ENCODE data around the gene APOL1. TPM values are rescaled to one million over a fixed set of nuclear protein-coding genes. Genes with fewer than 3 reads are reported as not detected.
"Not testable (repeated sequence)": the region's sequence is repeated elsewhere in the genome, so short reads cannot be mapped to it uniquely, and the experiment has no call there.

APOL1 gene
- total and polyA plus RNA-seq, 2 donors (not counting 1 experiment from before 2014, with no cell fraction given), result 3.3 to 11.2 TPM

- ATAC-seq (ENCODE audit: low read depth) (no peak), DNase-seq (no peak)
- peaks cover 11% of the 10 kb centered on the region for H3K4me1 Mint-ChIP-seq
- H3K27me3 ChIP-seq (replicated peaks in 1 of 4; ENCODE audit: control extremely low read depth in 1 of 4, control insufficient read depth in 3 of 4, insufficient read depth in 4 of 4, low read length in 3 of 4), result no peaks in the 10 kb centered on the region
- H2AFZ ChIP-seq (ENCODE audit: insufficient read depth, low read depth, low read length, poor library complexity, severe bottlenecking), result no peak overlapping the region
- no peak overlapping the region for H3K4me2 ChIP-seq (replicated peaks; ENCODE audit: low read depth, low read length, poor library complexity, severe bottlenecking)
- ChIA-PET CTCF (interaction anchor here (1.3 kb wide), 1 partner anchor 9 kb away, joined by 6 read pairs; the partner anchor contains the start of gene APOL2), POLR2A (no interaction called here)
- H3K27me3 Mint-ChIP-seq, result peaks cover 3% of the 10 kb centered on the region
- no peak overlapping the region for H3K4me3 ChIP-seq (ENCODE audit: control extremely low read depth in 1 of 5, extremely low read depth in 1 of 5, insufficient read depth in 1 of 5, low read depth in 2 of 5, low read length in 4 of 5)
- H3K9ac ChIP-seq (ENCODE audit: low read length), result no peak overlapping the region
- H3K9me3 ChIP-seq (ENCODE audit: control extremely low read depth in 1 of 3, control insufficient read depth in 2 of 3, insufficient read depth in 1 of 3, low read length in 2 of 3), result peaks cover 0 to 8% (median 3%) of the 10 kb centered on the region in 3 donors
- H4K20me1 ChIP-seq (ENCODE audit: control insufficient read depth, insufficient read depth, low read length, poor library complexity, severe bottlenecking), result no peaks in the 10 kb centered on the region
- H3K27ac Mint-ChIP-seq, result no peak overlapping the region
- H3K36me3 ChIP-seq (replicated peaks in 1 of 2; ENCODE audit: control extremely low read depth in 1 of 2, control insufficient read depth in 1 of 2, extremely low read depth in 1 of 2, insufficient read depth in 2 of 2, low read length in 1 of 2), result no peaks in the 10 kb centered on the region
- peaks cover 4 to 5% of the 10 kb centered on the region in 2 donors for H3K4me1 ChIP-seq (ENCODE audit: control insufficient read depth in 2 of 2, insufficient read depth in 2 of 2, low read length in 2 of 2)
- TF ChIP-seq EZH2 (IDR thresholded peaks at IDR 0.05; ENCODE audit: borderline replicate concordance, insufficient read depth, low read depth, low read length, poor library complexity, severe bottlenecking), result no peak
- TF ChIP-seq CTCF (IDR thresholded peaks at IDR 0.05), result no peak
- intact Hi-C loops (cut with micrococcal nuclease), result no loop called here
- peaks cover 3% of the 10 kb centered on the region for H3K9me3 Mint-ChIP-seq (ENCODE audit: insufficient read depth)
- 100% methylated on average over 2 of the region's 5 CpGs for WGBS (ENCODE audit: insufficient coverage)
- H3K4me3 Mint-ChIP-seq, result no peak overlapping the region
- H3K79me2 ChIP-seq (ENCODE audit: control insufficient read depth, insufficient read depth, low read length), result peaks cover 4% of the 10 kb centered on the region
- H3K27ac ChIP-seq (ENCODE audit: low read length in 2 of 2), result no peak overlapping the region
Measured at GRCh38 chr22:36247955-36248354, 5.0 kb upstream of the APOL1 start.

GRCh38 chr22:36249160-36249559 is 3.8 kb upstream of the APOL1 start:
- TF ChIP-seq CTCF (IDR thresholded peaks at IDR 0.05), result no peak
- H3K4me3 Mint-ChIP-seq, result no peak overlapping the region
- H3K27ac Mint-ChIP-seq, result no peak overlapping the region
- H3K36me3 ChIP-seq (replicated peaks in 1 of 2; ENCODE audit: control extremely low read depth in 1 of 2, control insufficient read depth in 1 of 2, extremely low read depth in 1 of 2, insufficient read depth in 2 of 2, low read length in 1 of 2), result no peaks in the 10 kb centered on the region
- H3K4me3 ChIP-seq (ENCODE audit: control extremely low read depth in 1 of 5, extremely low read depth in 1 of 5, insufficient read depth in 1 of 5, low read depth in 2 of 5, low read length in 4 of 5), result no peak overlapping the region
- peaks cover 13% of the 10 kb centered on the region for H3K79me2 ChIP-seq (ENCODE audit: control insufficient read depth, insufficient read depth, low read length)
- H3K27ac ChIP-seq (ENCODE audit: low read length in 2 of 2), result no peak overlapping the region
- ATAC-seq (ENCODE audit: low read depth), result no peak
- no peaks in the 10 kb centered on the region for H3K27me3 ChIP-seq (replicated peaks in 1 of 4; ENCODE audit: control extremely low read depth in 1 of 4, control insufficient read depth in 3 of 4, insufficient read depth in 4 of 4, low read length in 3 of 4)
- CTCF ChIA-PET, result interaction anchor here (1.3 kb wide), 1 partner anchor 10 kb away, joined by 6 read pairs; the partner anchor contains the start of gene APOL2
- peaks cover 0 to 8% (median 0%) of the 10 kb centered on the region in 3 donors for H3K9me3 ChIP-seq (ENCODE audit: control extremely low read depth in 1 of 3, control insufficient read depth in 2 of 3, insufficient read depth in 1 of 3, low read length in 2 of 3)
- DNase-seq, result no peak
- H3K4me1 ChIP-seq (ENCODE audit: control insufficient read depth in 2 of 2, insufficient read depth in 2 of 2, low read length in 2 of 2), result peaks cover 11 to 16% of the 10 kb centered on the region in 2 donors
- no peak overlapping the region for H3K4me2 ChIP-seq (replicated peaks; ENCODE audit: low read depth, low read length, poor library complexity, severe bottlenecking)
- no peak overlapping the region for H2AFZ ChIP-seq (ENCODE audit: insufficient read depth, low read depth, low read length, poor library complexity, severe bottlenecking)
- WGBS (ENCODE audit: insufficient coverage), result no CpG with 5 or more reads among the region's 2 CpGs
- peaks cover 3% of the 10 kb centered on the region for H3K9me3 Mint-ChIP-seq (ENCODE audit: insufficient read depth)
- peaks cover 23% of the 10 kb centered on the region for H3K4me1 Mint-ChIP-seq
- peaks cover 3% of the 10 kb centered on the region for H3K27me3 Mint-ChIP-seq
- no peak overlapping the region for H3K9ac ChIP-seq (ENCODE audit: low read length)
- intact Hi-C loops (cut with micrococcal nuclease), result no loop called here
- POLR2A ChIA-PET, result no interaction called here
- no peaks in the 10 kb centered on the region for H4K20me1 ChIP-seq (ENCODE audit: control insufficient read depth, insufficient read depth, low read length, poor library complexity, severe bottlenecking)

GRCh38 chr22:36250292-36250960 is 2.5 kb upstream of the APOL1 start:
- DNase-seq; intact Hi-C loops (cut with micrococcal nuclease); H3K27me3 ChIP-seq (replicated peaks in 1 of 4; ENCODE audit: control extremely low read depth in 1 of 4, control insufficient read depth in 3 of 4, insufficient read depth in 4 of 4, low read length in 3 of 4); H3K9me3 Mint-ChIP-seq (ENCODE audit: insufficient read depth); H3K27me3 Mint-ChIP-seq; H3K4me2 ChIP-seq (replicated peaks; ENCODE audit: low read depth, low read length, poor library complexity, severe bottlenecking); ATAC-seq (ENCODE audit: low read depth); H4K20me1 ChIP-seq (ENCODE audit: control insufficient read depth, insufficient read depth, low read length, poor library complexity, severe bottlenecking); H3K9ac ChIP-seq (ENCODE audit: low read length); H3K27ac ChIP-seq (ENCODE audit: low read length in 2 of 2); H3K4me3 Mint-ChIP-seq; H3K36me3 ChIP-seq (replicated peaks in 1 of 2; ENCODE audit: control extremely low read depth in 1 of 2, control insufficient read depth in 1 of 2, extremely low read depth in 1 of 2, insufficient read depth in 2 of 2, low read length in 1 of 2); H3K9me3 ChIP-seq (ENCODE audit: control extremely low read depth in 1 of 3, control insufficient read depth in 2 of 3, insufficient read depth in 1 of 3, low read length in 2 of 3); H3K4me3 ChIP-seq (ENCODE audit: control extremely low read depth in 1 of 5, extremely low read depth in 1 of 5, insufficient read depth in 1 of 5, low read depth in 2 of 5, low read length in 4 of 5): not testable (repeated sequence)
- peaks cover 11 to 16% of the 10 kb centered on the region in 2 donors for H3K4me1 ChIP-seq (ENCODE audit: control insufficient read depth in 2 of 2, insufficient read depth in 2 of 2, low read length in 2 of 2)
- peaks cover 13% of the 10 kb centered on the region for H3K79me2 ChIP-seq (ENCODE audit: control insufficient read depth, insufficient read depth, low read length)
- WGBS (ENCODE audit: insufficient coverage), result 96% methylated on average over 13 of the region's 24 CpGs
- ChIA-PET POLR2A (interaction anchor here (0.6 kb wide), 1 partner anchor 36 kb away, joined by 5 read pairs; no protein-coding TSS in a partner anchor), CTCF (interaction anchor here (1.4 kb wide), 1 partner anchor 236 kb away, joined by 4 read pairs; no protein-coding TSS in a partner anchor)
- peak overlapping the region; percentile 48 for H3K27ac Mint-ChIP-seq
- H2AFZ ChIP-seq (ENCODE audit: insufficient read depth, low read depth, low read length, poor library complexity, severe bottlenecking), result peak overlapping the region; percentile 53
- peaks cover 24% of the 10 kb centered on the region for H3K4me1 Mint-ChIP-seq

Measured in B cell (primary cell).